ENCODE data around the gene PPFIBP2. TPM values are rescaled to one million over a fixed set of nuclear protein-coding genes. Genes with fewer than 3 reads are reported as not detected.

Gene PPFIBP2
- total RNA-seq, 2 experiments from 2014 or later = 7.8 to 10.0 TPM

DNA sequence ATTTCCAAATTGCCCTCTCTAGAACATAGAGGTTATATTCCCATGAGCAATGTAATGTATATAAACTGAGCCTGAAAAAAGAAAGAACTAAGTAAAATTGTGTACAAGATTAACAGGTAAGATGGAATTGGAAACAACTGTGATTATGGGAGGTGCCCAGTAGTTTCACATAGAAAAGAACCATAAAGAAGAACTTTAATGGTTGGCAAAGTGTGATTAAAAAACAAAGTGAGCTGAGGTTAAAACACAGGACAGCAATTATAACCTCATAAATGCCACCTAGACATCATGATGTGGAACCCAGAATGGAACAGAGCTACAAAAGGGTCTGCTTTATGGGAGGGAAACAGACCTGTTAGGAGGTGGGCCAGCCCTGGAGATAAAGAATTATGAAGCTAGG is 100.9 kb downstream of the PPFIBP2 start:
- DNase-seq (no peak), ATAC-seq (no peak)
- H3K4me3 Mint-ChIP-seq = no peak overlapping the region
- no peak overlapping the region for H3K27ac Mint-ChIP-seq
- no peaks in the 10 kb centered on the region for H3K27me3 Mint-ChIP-seq
- CTCF ChIA-PET = no interaction called here
- no peaks in the 10 kb centered on the region for H3K9me3 Mint-ChIP-seq (ENCODE audit: low read depth)
- no peaks in the 10 kb centered on the region for H3K36me3 Mint-ChIP-seq
- H3K4me1 Mint-ChIP-seq = no peaks in the 10 kb centered on the region

DNA sequence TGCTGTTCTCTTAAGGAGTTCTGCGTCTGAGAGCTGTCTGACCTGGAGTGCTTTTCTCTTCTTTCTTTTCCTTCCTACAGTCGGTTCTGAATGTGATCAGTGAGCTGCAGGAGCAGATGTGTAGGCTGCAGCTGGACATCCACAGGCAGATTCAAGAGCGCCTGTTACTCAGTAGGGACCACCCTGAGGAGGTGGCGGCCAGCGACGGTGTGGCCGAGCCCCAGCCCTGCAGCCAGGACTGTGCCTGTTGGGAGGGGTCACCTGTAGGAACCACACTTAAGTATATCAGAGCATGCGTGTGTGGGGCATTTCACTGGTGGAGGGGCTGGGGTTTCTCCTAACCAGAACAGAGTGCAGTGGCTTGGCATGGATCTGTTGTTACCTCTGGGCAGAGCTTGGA is 103.2 kb downstream of the PPFIBP2 start:
- Mint-ChIP-seq H3K4me1 (no peaks in the 10 kb centered on the region), H3K36me3 (no peaks in the 10 kb centered on the region), H3K4me3 (no peak overlapping the region), H3K9me3 (ENCODE audit: low read depth) (no peaks in the 10 kb centered on the region), H3K27ac (no peak overlapping the region), H3K27me3 (no peaks in the 10 kb centered on the region)
- CTCF ChIA-PET = interaction anchor here (0.9 kb wide), 1 partner anchor 43 kb away, joined by 3 read pairs; no protein-coding TSS in a partner anchor
- ATAC-seq (no peak), DNase-seq (no peak)

DNA sequence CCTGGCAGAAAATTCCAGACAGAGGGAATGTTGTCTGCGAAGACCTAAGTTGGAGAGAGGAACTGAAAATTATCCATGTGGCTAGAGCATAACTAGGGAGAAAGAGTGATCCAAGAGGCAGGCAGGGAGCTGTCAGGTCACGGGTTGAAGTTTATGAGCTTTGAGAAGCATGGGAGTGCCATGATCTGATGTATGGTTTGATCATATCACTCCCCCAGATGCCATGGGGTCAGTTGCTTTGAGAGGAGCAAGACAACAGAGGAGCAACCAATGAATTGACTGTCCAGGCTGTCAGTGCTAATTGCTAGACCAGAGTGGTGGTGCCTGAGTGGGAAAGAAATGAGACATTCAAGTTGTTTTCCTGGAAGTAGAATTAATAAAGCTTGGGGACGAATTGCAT is 105.5 kb downstream of the PPFIBP2 start:
- CTCF ChIA-PET = interaction anchor here (1.0 kb wide), 1 partner anchor 10 kb away, joined by 3 read pairs; no protein-coding TSS in a partner anchor

DNA sequence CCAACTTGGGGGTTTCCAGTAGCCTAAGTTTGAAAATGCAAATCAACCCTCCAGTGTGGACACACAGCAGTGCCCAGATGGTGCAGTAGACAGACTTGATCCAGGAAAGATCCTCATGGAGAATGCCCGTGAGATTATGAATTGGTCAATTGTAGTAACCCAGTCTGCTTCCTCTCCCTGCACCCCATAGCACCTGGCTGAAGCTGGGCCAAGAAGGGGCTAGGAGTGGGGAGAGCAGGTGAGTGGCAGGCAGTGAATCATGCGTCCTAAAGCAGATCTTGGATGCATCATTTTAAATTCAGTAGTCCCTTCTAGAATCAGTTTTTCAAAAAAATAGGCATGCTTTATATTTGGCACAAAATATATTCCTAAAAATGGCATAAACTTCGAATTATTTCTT is 107.3 kb downstream of the PPFIBP2 start:
- ATAC-seq = no peak
- Mint-ChIP-seq H3K27me3 (no peaks in the 10 kb centered on the region), H3K4me1 (no peaks in the 10 kb centered on the region), H3K4me3 (no peak overlapping the region), H3K9me3 (ENCODE audit: low read depth) (no peaks in the 10 kb centered on the region), H3K36me3 (no peaks in the 10 kb centered on the region), H3K27ac (no peak overlapping the region)
- CTCF ChIA-PET = no interaction called here
- DNase-seq = no peak

More for the DNA sequence above, 105.5 kb downstream of the PPFIBP2 start:
- no peak for DNase-seq
- Mint-ChIP-seq H3K27ac (no peak overlapping the region), H3K4me3 (no peak overlapping the region), H3K27me3 (no peaks in the 10 kb centered on the region), H3K36me3 (no peaks in the 10 kb centered on the region), H3K4me1 (no peaks in the 10 kb centered on the region), H3K9me3 (ENCODE audit: low read depth) (no peaks in the 10 kb centered on the region)
- no peak for ATAC-seq

DNA sequence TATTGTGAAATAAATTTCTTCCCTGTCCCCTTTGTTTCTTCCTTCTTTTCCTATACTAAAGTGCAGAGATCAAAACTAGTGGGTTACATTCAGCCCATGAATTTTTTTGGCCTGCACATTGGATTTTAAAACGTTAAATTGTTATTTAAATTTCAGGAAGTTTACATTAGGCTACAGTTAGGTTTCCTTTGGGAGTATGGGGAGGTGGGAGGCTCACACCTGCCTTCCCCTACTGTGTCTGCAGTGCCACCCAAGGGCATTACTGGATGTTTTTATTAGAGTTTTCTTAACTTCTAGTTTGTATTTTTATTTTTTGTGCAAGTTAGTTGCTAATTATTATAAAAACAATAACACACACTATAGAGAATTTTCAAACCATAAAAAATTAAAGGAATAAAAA is 107.8 kb downstream of the PPFIBP2 start:
- CTCF ChIA-PET = no interaction called here
- H3K27ac Mint-ChIP-seq = no peak overlapping the region
- no peaks in the 10 kb centered on the region for H3K36me3 Mint-ChIP-seq
- ATAC-seq (no peak), DNase-seq (no peak)
- H3K4me1 Mint-ChIP-seq = no peaks in the 10 kb centered on the region
- H3K4me3 Mint-ChIP-seq = no peak overlapping the region
- no peaks in the 10 kb centered on the region for H3K27me3 Mint-ChIP-seq
- no peaks in the 10 kb centered on the region for H3K9me3 Mint-ChIP-seq (ENCODE audit: low read depth)

DNA sequence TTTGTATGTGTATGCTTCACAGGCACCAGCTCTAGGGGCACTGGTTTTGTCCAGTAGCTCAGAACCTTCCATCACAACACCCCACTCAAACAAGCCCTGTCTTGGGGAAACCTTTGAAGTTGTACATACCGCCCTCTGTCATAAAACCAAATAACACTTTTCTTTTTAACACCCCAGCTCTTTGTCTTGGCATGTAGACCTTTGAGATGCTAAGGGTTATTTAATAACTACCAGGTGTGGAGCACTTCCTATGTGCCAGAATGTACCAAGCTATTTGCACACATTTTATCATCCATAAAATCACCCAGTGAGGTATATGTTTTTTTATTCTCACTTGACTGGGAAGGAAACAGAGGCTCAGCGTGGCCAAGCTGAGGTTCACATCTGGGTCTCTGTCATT is 108.9 kb downstream of the PPFIBP2 start:
- Mint-ChIP-seq H3K27me3 (no peaks in the 10 kb centered on the region), H3K4me3 (no peak overlapping the region), H3K4me1 (no peaks in the 10 kb centered on the region), H3K36me3 (no peaks in the 10 kb centered on the region), H3K9me3 (ENCODE audit: low read depth) (no peaks in the 10 kb centered on the region), H3K27ac (no peak overlapping the region)
- CTCF ChIA-PET = no interaction called here
- DNase-seq (no peak), ATAC-seq (no peak)

DNA sequence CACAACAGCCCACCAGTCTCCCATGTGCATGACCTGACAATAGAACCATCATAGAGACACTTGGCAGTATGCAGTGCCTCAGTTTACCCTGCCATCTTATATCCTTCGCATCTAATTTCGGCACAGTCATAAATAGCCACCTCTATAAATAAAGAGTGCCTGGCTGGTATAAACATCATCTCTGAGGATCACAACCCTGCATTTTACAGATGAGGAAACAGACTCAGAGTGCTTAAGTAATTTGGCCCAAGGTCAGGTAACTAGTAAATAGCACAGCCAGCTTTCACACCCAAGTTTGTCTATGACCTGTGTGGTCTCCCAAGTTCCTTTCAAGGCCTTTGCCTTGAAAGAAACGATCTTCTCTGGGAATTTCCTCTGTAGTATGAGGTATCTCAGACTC is 114.9 kb downstream of the PPFIBP2 start:
- H3K4me3 Mint-ChIP-seq = no peak overlapping the region
- CTCF ChIA-PET = interaction anchor here (1.0 kb wide), 1 partner anchor 9 kb away, joined by 3 read pairs; no protein-coding TSS in a partner anchor
- ATAC-seq = no peak
- no peaks in the 10 kb centered on the region for H3K9me3 Mint-ChIP-seq (ENCODE audit: low read depth)
- H3K27me3 Mint-ChIP-seq = no peaks in the 10 kb centered on the region
- no peaks in the 10 kb centered on the region for H3K36me3 Mint-ChIP-seq
- no peak overlapping the region for H3K27ac Mint-ChIP-seq
- DNase-seq = no peak
- H3K4me1 Mint-ChIP-seq = no peaks in the 10 kb centered on the region

DNA sequence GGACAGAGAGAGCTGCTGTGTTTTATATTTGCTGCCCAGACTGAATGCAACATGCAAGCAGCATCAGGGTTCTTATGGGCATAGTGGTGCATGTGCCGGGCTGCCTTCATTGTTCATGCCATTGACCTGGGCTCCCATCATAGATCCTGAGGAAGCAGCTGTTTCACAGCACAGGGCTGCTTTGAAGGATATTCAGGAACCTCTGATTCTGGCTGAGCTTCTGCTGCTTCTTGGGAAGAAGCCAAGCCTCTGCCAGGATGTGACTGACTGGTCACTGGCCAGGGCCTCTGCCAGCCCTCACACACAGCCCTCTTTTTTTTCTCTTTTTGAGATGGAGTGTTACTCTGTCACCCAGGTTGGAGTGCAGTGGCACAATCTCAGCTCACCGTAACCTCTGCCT is 116.2 kb downstream of the PPFIBP2 start:
- Mint-ChIP-seq H3K4me1 (no peaks in the 10 kb centered on the region), H3K4me3 (no peak overlapping the region), H3K9me3 (ENCODE audit: low read depth) (no peaks in the 10 kb centered on the region), H3K27ac (no peak overlapping the region), H3K27me3 (no peaks in the 10 kb centered on the region), H3K36me3 (no peaks in the 10 kb centered on the region)
- ATAC-seq (no peak), DNase-seq (no peak)
- CTCF ChIA-PET = no interaction called here

DNA sequence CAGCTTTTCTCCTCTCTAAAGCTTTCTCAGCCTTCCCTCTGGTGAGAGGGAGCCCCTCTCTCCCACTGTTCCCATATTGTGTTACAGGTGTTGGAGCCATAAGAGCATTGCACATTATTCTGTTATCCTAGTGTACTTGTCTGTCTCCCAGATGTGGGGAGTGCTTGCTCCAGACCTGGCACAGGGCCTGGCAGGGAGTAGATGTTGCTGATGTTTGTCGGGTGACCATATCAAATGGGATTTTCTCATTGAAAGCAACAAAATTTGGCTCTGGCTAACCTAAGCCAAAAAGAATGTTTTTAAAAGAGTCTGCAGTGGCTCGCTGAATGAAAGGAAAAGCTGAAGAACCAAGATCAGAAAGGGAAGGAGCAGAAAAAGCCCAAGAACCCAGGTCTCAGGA is 118.4 kb downstream of the PPFIBP2 start:
- no peak for DNase-seq
- H3K4me1 Mint-ChIP-seq = no peaks in the 10 kb centered on the region
- no peaks in the 10 kb centered on the region for H3K27me3 Mint-ChIP-seq
- no peak for ATAC-seq
- no peaks in the 10 kb centered on the region for H3K9me3 Mint-ChIP-seq (ENCODE audit: low read depth)
- no peaks in the 10 kb centered on the region for H3K36me3 Mint-ChIP-seq
- no peak overlapping the region for H3K4me3 Mint-ChIP-seq
- H3K27ac Mint-ChIP-seq = no peak overlapping the region
- CTCF ChIA-PET = no interaction called here

DNA sequence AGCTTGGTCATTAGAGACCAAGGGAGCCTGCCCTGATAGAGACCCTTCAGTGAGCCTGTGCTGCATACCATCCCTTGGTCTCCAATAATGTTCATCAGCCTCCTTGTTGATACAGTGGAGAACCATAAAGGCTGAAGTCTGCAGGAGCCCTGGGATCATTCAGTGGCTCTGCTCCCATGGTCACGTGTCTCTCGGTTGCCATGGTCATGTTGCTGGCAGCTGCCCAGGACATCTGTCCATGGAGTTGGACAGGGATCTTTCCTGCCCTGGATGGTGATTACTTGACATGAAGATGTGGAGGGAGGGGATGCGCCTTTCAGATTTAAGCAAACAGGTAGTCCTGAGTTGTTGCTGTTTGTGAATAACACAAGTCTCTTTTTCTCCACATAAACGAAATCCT is 121.3 kb downstream of the PPFIBP2 start:
- Mint-ChIP-seq H3K4me3 (no peak overlapping the region), H3K27ac (no peak overlapping the region), H3K36me3 (no peaks in the 10 kb centered on the region), H3K27me3 (no peaks in the 10 kb centered on the region), H3K4me1 (peaks cover 2% of the 10 kb centered on the region), H3K9me3 (ENCODE audit: low read depth) (no peaks in the 10 kb centered on the region)
- no peak for ATAC-seq
- CTCF ChIA-PET = no interaction called here
- no peak for DNase-seq

DNA sequence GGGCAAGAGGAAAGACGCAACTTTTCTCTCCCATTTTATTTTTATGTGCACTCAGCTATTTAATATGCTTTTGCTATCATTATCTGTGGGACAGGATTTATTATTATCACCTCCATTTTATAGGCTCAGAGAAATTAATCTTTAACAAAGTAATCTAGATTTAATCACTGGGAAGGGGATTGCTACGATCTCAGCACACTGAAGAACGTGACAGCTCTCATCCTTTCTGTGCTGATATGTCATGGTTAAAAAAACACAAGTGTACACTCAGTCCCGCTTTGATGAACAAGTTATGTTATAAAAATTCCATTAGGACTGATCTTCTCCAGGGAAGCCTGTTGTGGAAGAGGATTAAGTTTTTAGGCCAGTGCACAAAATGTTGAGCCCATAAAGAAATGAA is 121.9 kb downstream of the PPFIBP2 start:
- Mint-ChIP-seq H3K4me3 (no peak overlapping the region), H3K27ac (no peak overlapping the region), H3K4me1 (peaks cover 2% of the 10 kb centered on the region), H3K36me3 (no peaks in the 10 kb centered on the region), H3K27me3 (no peaks in the 10 kb centered on the region), H3K9me3 (ENCODE audit: low read depth) (no peaks in the 10 kb centered on the region)
- DNase-seq (no peak), ATAC-seq (no peak)
- CTCF ChIA-PET = no interaction called here

DNA sequence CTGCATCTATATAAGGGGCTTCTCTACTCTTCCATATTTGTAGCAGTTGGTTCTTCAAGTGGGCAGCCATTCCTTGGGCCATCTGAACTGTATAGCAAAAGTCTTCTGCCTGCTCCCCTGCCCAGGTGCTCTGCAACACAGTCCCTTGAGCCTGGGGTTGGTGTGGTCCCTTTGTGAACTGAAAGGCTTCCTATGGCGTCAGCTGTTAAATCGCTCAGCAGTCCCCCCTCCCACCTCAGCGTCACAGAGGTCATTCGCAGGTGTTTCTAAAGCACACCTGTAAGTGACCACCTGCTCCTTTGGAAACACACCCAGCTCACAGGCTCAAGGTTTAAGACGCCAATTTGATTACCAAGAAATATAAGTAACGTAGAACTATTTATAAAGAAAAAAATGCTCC is 122.6 kb downstream of the PPFIBP2 start:
- CTCF ChIA-PET = no interaction called here
- Mint-ChIP-seq H3K27ac (no peak overlapping the region), H3K4me3 (no peak overlapping the region), H3K9me3 (ENCODE audit: low read depth) (no peaks in the 10 kb centered on the region), H3K27me3 (no peaks in the 10 kb centered on the region), H3K36me3 (no peaks in the 10 kb centered on the region), H3K4me1 (peaks cover 2% of the 10 kb centered on the region)
- no peak for ATAC-seq
- no peak for DNase-seq

DNA sequence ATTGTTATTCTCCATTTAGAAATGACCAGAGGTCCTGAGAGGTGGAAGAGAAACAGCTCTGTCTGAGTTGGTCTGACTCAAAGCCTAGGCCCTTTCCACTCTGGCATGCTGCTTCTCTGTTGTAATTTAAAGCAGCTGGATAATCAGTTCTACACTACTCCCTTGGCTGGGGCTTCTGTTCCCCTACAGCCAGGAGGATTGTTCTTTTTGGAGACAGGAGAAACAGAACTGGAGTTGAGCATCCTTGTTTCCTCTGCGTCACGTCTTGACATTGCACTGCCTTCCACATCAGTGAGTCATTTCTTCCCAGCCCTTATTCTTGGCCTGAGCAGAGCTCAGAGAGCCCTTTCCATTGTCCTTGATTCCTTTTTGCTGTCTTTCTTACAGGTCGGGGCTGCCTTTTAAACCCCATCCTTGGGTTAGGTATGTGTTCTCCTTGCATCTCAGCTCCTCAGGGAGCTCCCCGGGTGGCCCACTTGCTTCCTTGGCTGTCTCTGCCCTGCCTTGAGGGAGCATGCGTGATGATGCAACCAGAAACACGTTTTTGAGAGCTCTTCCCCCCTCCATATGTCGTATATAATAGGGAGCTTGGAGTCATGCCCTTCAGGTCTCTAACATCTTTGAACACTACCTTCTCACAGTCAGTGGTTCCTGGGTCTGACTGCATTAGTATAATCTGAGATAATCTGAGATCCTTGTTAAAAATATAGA is 123.8 kb downstream of the PPFIBP2 start:
- no peak for ATAC-seq
- Mint-ChIP-seq H3K9me3 (ENCODE audit: low read depth) (no peaks in the 10 kb centered on the region), H3K4me1 (peaks cover 2% of the 10 kb centered on the region), H3K27ac (no peak overlapping the region), H3K27me3 (no peaks in the 10 kb centered on the region), H3K36me3 (no peaks in the 10 kb centered on the region), H3K4me3 (no peak overlapping the region)
- CTCF ChIA-PET = no interaction called here
- DNase-seq = no peak

DNA sequence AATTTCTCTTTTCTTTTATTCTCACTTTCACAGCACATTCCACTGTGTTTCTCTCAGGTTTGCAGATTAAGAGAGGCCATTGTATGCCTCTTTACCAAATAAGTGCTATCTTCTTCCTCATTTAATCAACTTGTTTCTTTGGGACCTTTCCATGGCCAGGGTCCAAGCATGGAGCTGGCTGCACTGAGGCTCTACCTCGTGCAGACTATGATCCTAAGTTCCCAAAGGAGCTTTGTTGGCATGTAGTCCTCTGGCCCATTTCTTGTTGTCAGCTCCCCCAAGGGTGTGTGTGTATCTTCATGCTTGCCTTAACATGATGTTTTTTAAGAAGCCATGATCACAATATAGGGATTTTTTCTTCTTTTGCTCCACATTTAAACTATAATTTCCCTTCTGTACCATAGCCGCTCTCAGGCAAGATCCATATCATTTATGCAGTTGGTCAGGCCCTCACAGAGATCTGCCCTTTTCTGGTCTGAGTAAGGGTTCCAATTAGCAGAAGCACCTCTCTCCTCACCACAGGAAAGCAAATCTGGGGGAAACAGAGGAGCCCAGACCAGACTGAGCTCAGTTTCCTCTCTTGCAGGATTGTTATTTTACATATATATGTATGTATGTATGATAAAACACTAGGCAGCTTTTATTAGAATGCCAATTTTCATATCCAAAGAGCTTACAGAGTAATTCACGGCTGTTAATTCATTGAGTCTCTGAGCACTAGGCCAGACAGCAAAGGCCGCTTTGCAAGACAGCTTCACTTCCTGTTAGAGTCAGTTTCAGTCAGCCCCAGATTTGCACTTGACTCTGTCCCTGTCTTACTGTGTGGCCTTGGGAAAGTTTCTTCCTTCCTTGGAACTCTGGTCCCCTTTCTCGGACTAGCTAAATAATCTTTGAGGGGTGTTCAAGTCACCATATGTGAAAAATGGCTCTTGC is 125.2 kb downstream of the PPFIBP2 start:
- Mint-ChIP-seq H3K27ac (no peak overlapping the region), H3K9me3 (ENCODE audit: low read depth) (no peaks in the 10 kb centered on the region), H3K27me3 (no peaks in the 10 kb centered on the region), H3K4me1 (peaks cover 2% of the 10 kb centered on the region), H3K36me3 (no peaks in the 10 kb centered on the region), H3K4me3 (no peak overlapping the region)
- DNase-seq (no peak), ATAC-seq (no peak)
- CTCF ChIA-PET = no interaction called here
